SU-DHL-6 (cell line): ENCODE data around the gene NIFK.

Experiments used
- EZH2phosphoT487 ChIP-seq: fragments of 200-600 bp; sonication (generic), shearing (Covaris generic); conservative IDR thresholded peaks from 2 replicates; pipeline ENCODE4 v1.6.1; 2018; ENCODE audit warnings: mild to moderate bottlenecking, antibody characterized with exemption, low read length, moderate library complexity, mixed read lengths
- TF ChIP-seq, protein P1 (sequence below): fragments of 200-600 bp; sonication (generic); IDR thresholded peaks from one replicate; pipeline ENCODE4 v1.5.1; 2017; ENCODE audit warnings: antibody characterized with exemption, mild to moderate bottlenecking, low read length, moderate library complexity; ENCODE audit not compliant: insufficient read depth, poor library complexity, severe bottlenecking

DNA sequence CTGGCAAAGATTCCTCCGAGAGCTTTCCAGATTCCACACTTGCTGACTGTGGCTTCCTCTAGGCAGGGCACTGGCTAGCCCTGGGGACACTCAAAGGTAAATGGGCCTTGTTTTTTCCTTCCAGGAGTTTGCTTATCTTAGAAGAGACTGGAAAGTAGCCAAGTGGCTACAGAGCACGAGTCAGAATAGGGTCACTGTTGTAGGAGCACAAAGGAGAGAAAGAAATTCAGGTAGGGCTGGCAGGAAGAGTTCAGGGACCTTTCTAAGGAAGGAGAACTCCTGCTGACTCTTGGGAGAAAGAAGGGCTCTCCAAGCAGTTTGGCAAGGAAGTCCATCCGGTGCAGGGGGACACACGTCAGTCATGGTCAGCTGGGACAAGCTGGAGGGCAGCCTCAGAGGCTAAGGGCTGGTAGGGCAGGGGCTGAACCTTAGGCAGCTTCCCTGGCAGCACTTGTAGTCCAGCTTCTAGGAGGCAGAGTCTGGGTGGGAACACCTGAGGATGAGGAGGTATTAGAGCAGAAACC, 39.5 kb downstream of the NIFK start:
- TF ChIP-seq, protein P1, sequence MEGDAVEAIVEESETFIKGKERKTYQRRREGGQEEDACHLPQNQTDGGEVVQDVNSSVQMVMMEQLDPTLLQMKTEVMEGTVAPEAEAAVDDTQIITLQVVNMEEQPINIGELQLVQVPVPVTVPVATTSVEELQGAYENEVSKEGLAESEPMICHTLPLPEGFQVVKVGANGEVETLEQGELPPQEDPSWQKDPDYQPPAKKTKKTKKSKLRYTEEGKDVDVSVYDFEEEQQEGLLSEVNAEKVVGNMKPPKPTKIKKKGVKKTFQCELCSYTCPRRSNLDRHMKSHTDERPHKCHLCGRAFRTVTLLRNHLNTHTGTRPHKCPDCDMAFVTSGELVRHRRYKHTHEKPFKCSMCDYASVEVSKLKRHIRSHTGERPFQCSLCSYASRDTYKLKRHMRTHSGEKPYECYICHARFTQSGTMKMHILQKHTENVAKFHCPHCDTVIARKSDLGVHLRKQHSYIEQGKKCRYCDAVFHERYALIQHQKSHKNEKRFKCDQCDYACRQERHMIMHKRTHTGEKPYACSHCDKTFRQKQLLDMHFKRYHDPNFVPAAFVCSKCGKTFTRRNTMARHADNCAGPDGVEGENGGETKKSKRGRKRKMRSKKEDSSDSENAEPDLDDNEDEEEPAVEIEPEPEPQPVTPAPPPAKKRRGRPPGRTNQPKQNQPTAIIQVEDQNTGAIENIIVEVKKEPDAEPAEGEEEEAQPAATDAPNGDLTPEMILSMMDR, result no peak
- no peak for TF ChIP-seq EZH2phosphoT487
